ENCODE results near the gene ZBED1. TPM values are rescaled to one million over a fixed set of nuclear protein-coding genes. Genes with fewer than 3 reads are reported as not detected.

The ZBED1 gene
- total RNA-seq, 1 donor from 2014 or later = 40.2 TPM

- TF ChIP-seq CTCF (IDR thresholded peaks at IDR 0.05; ENCODE audit: unreplicated experiment) = no peak
- H3K36me3 Mint-ChIP-seq (ENCODE audit: low read depth, unreplicated experiment) = no peaks in the 10 kb centered on the region
- no peak overlapping the region for H3K4me3 Mint-ChIP-seq (ENCODE audit: unreplicated experiment)
- no peak overlapping the region for H3K27ac Mint-ChIP-seq (ENCODE audit: unreplicated experiment)
- H3K27me3 Mint-ChIP-seq (ENCODE audit: unreplicated experiment) = no peaks in the 10 kb centered on the region
- no peaks in the 10 kb centered on the region for H3K4me1 Mint-ChIP-seq (ENCODE audit: unreplicated experiment)
- no peak for DNase-seq (ENCODE audit: low spot score)
- H3K9me3 Mint-ChIP-seq (ENCODE audit: unreplicated experiment) = no peaks in the 10 kb centered on the region
Observed at GRCh38 chrX:2546496-2546895, 45.7 kb upstream of the ZBED1 start.

- no peak for DNase-seq (ENCODE audit: low spot score)
- Mint-ChIP-seq H3K36me3 (ENCODE audit: low read depth, unreplicated experiment) (no peaks in the 10 kb centered on the region), H3K9me3 (ENCODE audit: unreplicated experiment) (no peaks in the 10 kb centered on the region), H3K27ac (ENCODE audit: unreplicated experiment) (no peak overlapping the region), H3K27me3 (ENCODE audit: unreplicated experiment) (no peaks in the 10 kb centered on the region), H3K4me1 (ENCODE audit: unreplicated experiment) (no peaks in the 10 kb centered on the region), H3K4me3 (ENCODE audit: unreplicated experiment) (no peak overlapping the region)
- no peak for TF ChIP-seq CTCF (IDR thresholded peaks at IDR 0.05; ENCODE audit: unreplicated experiment)
Observed at GRCh38 chrX:2545144-2545543, 44.4 kb upstream of the ZBED1 start.

GRCh38 chrX:2542826-2543521 lies 42.2 kb upstream of the ZBED1 start:
- Mint-ChIP-seq H3K4me3 (ENCODE audit: unreplicated experiment) (no peak overlapping the region), H3K27me3 (ENCODE audit: unreplicated experiment) (no peaks in the 10 kb centered on the region), H3K4me1 (ENCODE audit: unreplicated experiment) (no peaks in the 10 kb centered on the region), H3K27ac (ENCODE audit: unreplicated experiment) (no peak overlapping the region), H3K36me3 (ENCODE audit: low read depth, unreplicated experiment) (no peaks in the 10 kb centered on the region), H3K9me3 (ENCODE audit: unreplicated experiment) (no peaks in the 10 kb centered on the region)
- no peak for TF ChIP-seq CTCF (IDR thresholded peaks at IDR 0.05; ENCODE audit: unreplicated experiment)
- no peak for DNase-seq (ENCODE audit: low spot score)

GRCh38 chrX:2541603-2542002 lies 40.8 kb upstream of the ZBED1 start:
- no peak for TF ChIP-seq CTCF (IDR thresholded peaks at IDR 0.05; ENCODE audit: unreplicated experiment)
- DNase-seq (ENCODE audit: low spot score) = no peak
- Mint-ChIP-seq H3K9me3 (ENCODE audit: unreplicated experiment) (no peaks in the 10 kb centered on the region), H3K27me3 (ENCODE audit: unreplicated experiment) (no peaks in the 10 kb centered on the region), H3K27ac (ENCODE audit: unreplicated experiment) (no peak overlapping the region), H3K4me1 (ENCODE audit: unreplicated experiment) (no peaks in the 10 kb centered on the region), H3K36me3 (ENCODE audit: low read depth, unreplicated experiment) (no peaks in the 10 kb centered on the region), H3K4me3 (ENCODE audit: unreplicated experiment) (no peak overlapping the region)

- TF ChIP-seq CTCF (IDR thresholded peaks at IDR 0.05; ENCODE audit: unreplicated experiment) = no peak
- H3K27ac Mint-ChIP-seq (ENCODE audit: unreplicated experiment) = no peak overlapping the region
- no peaks in the 10 kb centered on the region for H3K36me3 Mint-ChIP-seq (ENCODE audit: low read depth, unreplicated experiment)
- no peaks in the 10 kb centered on the region for H3K27me3 Mint-ChIP-seq (ENCODE audit: unreplicated experiment)
- H3K4me3 Mint-ChIP-seq (ENCODE audit: unreplicated experiment) = no peak overlapping the region
- H3K4me1 Mint-ChIP-seq (ENCODE audit: unreplicated experiment) = no peaks in the 10 kb centered on the region
- no peak for DNase-seq (ENCODE audit: low spot score)
- no peaks in the 10 kb centered on the region for H3K9me3 Mint-ChIP-seq (ENCODE audit: unreplicated experiment)
Observed at GRCh38 chrX:2540426-2540947, 39.7 kb upstream of the ZBED1 start.

Data from endothelial cell (in vitro differentiated cells).